Activated CD4-positive, alpha-beta T cell treated with anti-CD3 and anti-CD28 coated beads for 24 hours (primary cell): ENCODE measurements around the gene NXT1.

Experiments used
- DNase-seq, 2 donors: peaks; one replicate each; pipeline ENCODE4 v3.0.0-alpha.2; 2020; ENCODE audit warnings: low read depth in 2 of 2

NXT1 gene

DNA sequence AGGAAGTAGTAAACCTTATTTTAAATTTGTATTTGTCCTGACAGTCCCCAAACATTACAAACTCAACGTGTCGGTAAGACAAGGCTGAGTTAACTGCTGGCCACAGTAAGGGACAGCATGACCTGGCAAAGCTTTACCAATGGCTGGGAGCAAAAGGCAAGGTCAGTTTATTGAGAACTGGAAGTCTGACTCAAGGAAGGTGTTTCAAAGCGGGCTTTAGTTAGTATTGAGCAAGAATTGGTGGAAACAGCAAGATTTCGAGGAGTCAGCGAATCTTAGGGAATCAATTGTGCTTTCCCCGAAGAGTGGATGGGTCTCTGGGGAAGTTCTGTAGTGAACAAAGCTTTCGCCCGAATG is 10.5 kb downstream of the NXT1 start:
- no peak for DNase-seq

DNA sequence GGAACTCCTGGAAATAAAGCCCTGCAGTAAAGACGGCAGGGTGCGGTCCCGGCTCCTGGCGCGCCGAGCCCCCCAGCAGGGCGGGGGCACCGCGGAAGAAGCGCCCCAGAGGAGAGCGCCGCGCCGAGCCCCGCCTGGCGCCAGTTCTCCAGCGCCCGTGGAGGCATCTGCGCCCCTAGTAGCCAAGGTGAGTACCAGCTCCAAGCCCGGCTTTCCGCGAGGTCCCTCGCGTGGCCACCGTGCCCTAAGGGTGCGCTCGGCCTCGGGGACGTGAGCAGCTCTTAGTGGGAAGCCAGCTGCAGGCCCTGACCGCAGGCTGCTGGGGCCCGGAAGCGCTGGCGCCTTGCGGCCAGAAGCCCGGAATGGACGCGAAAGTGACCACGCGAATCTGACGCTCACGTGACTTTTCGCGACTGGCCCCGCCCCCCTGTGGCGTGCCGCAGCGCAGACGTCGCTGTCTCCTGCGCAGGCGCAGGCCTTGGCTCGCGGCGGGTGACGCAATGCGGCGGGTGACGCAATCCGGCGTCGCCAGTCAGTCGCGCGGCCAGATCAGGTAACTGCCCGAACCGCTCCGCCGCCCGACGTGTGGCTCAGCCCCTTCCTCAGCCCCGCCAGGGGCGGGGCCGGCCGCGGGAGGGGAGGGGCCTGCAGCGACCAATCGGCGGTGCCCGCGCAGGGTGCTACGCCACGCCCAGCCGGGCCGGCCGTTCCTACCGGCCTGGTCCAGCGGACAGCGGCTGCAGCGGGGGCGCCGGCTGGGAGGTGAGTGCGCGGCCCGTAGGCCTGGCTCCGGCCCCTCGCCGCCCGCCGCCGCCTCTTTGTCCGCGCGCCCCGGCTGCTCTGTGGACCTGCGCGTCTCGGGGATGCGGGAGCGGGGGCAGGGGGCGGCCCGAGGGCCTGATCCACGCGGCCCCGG is 11.1 kb downstream of the NXT1 start, which contains the start of gene GZF1:
GZF1 (plus strand) TSS at position 707 of the 916 bp plus-strand sequence. CDS start 2,202 bp downstream, outside the sequence.
- peak; percentile 96 to 98 for DNase-seq

DNA sequence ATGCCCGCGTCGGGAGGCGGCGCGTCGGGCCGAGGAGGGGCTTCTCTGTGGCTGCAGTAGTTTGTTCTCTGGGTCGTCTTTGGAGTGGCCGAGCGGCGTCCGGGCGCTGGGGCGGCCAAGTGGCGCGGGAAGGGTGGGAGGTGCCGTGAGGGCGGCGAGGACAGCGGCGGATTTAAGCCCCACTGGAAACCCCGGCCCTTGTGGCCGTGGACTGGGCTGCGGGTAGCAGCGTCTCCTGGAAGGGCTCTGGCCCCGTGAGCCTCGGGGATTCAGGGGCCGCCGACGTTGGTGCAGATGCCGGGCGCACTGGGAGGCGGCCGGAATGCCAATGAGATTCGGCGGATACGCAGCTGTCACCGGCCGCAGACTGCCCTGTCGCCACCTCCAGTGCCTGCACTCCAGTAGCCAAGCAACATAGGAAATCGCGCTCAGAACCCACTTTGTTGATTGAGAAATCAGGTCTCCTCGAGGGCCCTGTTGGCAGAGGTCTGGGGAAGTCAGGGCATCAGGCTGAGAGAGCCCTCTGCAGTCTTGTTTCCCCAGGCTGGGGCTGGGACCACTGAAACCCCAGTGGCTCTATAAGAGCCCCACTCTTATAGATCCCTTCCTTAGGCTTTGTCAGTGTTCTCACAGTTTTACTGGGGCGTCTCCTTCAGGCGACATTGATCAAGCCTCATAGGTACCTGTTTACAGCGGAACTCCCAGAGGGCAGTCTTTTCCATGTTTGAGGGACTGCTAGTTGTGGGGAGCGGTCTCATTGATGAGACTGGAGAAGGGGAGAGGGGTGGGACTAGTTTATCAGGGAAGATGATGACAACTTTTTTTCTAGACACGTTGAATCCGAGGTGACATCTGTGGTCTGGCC is 12.0 kb downstream of the NXT1 start:
- DNase-seq = no peak

DNA sequence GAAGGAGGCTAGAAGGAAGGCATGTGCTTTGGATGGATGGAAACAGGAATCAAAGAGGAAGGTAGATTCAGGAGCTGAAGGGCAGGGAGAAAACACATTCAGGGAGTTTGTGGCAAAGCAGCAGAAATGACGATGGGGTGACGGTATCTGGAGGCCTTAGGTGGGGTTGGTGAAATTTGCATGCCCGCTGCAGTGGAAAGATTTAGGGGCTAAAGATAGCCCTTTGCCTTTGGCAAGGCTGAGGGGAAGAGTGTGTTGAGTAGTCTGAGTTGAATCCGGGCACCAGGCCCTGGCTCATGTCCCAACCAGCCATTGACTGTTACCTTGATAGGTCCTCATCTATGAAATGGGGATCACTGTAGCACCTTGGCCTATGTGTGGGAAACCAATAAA is 12.7 kb downstream of the NXT1 start:
- DNase-seq = no peak

DNA sequence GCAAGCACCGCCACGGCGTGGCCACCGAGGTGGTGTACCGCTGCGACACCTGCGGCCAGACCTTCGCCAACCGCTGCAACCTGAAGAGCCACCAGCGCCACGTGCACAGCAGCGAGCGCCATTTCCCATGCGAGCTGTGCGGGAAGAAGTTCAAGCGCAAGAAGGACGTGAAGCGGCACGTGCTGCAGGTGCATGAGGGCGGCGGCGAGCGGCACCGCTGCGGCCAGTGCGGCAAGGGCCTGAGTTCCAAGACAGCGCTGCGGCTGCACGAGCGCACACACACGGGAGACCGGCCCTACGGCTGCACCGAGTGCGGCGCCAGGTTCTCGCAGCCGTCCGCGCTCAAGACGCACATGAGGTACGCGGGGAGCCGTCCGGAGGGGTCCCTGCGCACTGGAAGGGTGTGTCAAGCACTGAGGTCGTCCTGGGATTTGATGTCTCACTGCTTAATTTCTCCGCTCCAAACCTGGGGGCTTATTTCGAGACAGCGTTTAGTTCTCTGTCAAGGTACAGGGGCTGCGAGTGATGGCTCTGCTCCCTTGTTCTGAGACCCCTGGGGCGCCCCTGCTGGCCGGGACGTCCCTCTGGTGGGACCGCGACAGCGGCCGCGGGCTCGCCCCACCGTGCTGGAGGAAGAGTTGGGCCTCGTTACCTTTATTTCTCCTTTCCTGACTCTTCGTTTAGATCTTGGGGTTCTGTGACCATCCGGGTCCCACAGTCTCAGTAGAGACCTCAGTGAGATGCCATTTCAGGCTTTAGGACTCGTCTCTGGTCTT is 15.0 kb downstream of the NXT1 start:
- no peak for DNase-seq

DNA sequence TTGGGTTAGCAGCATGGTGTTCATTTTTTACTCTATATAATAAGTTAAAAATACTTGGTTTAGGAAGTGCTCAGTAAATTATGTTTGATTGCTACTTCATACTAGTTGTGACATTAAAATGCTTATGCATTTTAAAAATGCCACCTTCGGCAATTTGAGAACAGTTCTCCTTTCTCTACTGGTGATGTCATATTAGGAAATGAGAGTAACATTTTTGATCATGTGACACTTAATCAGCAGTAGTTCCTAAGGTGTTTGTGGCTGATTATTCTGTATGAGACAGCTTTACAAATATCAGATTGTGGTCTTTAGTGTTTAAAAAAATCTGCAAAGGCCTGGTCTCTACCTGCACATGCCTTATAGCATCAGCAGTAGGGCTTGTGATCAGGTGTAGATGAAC is 15.8 kb downstream of the NXT1 start:
- DNase-seq = no peak

DNA sequence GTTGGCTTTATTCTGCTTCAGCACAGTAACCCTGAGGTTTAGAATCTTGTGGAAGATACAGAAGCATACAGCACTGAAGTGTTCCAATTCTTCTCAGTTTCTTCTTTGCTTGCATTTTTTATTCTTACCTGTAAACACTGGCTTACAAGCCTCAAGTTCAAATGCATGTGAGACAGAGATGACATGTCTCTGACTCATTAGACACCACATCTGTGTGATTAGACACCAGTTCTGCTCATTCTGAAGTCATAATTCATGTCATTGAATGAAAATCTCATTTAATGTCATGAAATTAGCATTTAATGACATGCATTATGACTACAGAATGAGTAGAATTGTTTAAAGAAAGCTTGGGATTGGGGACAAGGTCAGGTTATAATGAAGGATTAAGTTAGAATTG is 17.2 kb downstream of the NXT1 start:
- DNase-seq = no peak

DNA sequence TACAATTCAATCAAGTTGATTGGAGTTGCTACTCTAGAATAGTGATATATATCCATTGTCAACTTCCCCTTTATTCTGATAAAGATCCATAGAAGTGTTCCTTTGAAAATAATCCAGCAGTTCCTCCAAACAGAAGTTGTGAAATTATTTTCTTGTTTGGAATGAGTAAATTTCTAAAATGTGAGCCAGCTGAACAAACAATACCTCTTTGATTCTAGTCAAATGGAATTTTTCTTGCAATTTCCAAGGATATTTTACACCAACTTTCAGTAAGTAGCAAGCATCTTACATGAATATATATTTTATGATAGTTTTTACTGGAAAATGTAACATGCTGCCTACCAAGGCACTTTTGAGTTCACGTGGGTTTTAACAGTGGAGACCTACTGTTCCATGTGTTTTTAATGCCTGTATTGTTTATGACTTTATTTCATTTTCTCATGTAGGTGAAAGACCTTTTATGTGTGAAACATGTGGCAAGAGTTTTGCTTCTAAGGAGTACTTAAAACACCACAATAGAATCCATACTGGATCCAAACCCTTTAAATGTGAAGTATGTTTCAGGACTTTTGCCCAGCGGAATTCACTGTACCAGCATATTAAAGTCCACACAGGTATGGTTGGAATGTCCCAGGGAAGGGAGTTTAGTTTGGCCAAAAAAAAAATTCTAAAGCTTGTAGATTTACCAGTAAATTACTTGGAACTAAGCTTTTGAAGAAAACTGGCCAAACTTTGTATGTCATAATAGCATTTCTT is 17.9 kb downstream of the NXT1 start:
- no peak for DNase-seq

DNA sequence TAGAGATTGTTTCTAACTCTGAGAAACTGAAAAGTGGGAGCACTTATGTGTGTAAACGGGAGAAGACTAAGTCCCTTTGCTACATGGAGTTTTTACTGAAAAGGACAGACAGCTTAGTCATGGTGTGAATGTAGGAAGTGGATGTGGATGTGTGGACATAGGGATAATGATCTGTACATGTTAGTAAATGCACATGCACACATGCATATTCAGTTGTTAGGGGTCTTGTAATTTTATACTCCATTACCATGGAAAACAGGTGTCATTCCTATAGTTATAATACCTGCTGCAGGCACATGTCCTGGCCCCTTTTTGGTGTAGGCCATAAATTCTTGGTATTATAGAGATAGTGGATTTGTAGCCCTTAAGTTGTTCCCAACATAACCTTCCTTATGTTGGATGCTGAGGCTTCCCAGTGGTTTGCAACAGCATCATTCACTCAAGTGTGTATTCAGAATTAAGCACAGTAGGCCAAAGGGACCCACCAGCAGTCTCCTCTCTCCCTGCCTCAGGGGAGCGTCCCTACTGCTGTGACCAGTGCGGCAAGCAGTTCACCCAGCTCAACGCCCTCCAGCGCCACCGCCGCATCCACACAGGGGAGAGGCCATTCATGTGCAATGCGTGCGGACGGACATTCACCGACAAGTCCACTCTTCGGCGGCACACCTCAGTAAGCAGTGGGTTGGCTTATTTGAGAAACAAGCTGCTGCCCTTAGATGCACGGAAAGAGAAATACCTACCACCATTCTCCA is 18.7 kb downstream of the NXT1 start:
- DNase-seq = no peak

DNA sequence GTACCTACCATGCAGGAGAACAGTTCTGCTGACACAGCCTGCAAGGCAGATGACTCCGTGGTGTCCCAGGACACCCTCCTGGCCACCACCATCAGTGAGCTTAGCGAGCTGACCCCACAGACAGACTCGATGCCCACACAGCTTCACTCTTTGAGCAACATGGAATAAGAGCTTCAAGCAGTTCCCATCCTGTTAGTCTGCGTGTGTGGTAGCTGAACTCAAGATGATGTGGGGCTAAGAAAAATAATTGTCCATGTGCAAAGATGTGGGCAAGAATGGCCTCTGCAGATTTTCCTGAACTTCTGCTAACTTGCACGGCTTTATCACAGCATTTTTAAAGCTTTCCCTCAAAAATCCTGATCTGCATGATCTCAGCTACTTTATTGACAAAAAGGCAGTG is 19.7 kb downstream of the NXT1 start:
- no peak for DNase-seq

DNA sequence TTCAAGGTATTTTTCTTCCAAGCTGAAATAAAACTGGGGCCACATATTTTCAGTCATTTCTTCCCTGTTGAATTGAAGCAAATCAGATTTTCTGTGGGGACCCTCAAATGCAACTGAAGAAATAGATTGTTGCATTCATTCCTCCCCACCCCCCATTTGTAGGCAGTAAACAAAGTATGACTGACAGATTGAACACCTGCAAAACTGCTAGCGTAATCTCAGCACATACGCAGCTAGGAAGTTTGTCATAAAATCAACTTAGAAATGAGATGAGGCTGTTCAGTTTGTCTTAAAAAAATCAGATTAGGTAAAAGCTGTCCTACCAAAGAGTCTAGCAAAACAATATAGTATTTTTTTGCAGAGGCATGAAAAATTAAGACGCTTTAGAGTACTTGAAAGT is 20.3 kb downstream of the NXT1 start:
- DNase-seq = no peak

DNA sequence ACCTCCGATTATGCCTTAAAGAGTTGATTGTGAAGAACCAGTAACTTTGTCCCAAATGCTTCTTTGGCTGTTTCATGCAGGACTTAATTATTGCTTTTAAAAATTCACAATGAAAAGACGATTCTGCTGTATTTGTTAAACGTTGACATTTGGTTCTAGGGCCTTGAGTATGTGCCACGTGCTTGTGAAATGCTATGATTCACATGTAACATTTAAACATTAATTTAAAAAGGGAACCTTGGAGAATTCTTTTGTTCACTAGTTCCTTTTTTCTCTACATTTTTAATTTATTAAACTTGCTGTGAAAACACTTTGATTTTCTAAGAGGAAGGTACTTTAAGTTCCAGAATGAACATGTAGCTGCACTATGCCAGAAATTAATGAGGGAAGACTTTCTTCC is 20.9 kb downstream of the NXT1 start:
- DNase-seq = no peak

DNA sequence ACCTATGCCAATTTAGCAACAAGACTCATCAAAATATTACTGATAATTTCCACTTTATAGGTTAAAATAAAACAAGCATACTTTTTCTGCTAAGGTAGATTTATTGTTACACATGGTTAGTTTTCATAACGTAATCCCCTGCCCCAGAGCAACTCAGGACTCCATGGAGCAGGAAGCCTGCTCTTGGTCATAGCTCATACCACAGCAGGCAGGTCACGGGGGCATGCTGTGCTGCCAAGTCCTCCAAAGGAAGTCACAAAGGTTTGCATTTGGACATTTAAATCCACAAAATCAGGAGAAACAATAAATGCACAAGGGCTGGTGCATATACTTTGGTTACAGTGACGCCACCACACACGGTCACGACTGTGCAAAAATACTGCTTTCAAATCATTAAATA is 23.9 kb downstream of the NXT1 start:
- DNase-seq = no peak

DNA sequence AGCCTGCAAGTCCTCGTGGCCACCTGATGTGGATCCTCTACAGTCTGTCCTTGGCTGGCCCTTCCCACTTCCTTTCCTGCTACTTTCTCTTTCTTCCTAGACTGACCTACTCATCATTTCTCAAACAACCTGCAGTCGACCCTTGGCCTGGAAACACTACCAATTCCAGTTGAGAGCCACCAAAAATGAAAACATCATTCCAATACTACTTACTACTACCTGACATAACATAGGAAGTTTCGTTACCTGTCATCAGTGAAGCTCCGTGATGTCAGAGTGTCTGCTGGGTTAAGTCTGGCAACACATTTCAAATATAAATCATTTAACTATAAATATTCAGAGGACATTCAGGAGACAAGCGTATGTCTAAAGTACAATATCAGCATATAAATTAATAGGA is 25.2 kb downstream of the NXT1 start:
- no peak for DNase-seq

DNA sequence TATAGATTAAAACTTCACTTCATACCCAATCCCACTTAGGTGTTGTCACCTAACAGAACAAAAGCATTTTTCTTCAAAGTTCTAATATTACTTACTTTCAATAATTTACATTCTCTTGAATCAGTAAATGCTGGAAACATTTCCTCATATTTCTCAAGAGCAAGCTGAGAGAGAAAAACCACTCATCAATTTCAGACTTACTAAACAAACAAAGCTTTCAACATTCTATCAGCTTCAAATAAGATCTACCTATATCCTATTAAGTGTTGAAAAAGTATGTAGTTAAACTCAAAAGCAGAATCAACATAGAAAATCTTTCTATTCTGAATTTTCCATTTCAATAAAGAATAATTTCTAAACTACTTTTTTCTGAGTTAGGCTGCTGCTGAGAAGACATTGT is 29.2 kb downstream of the NXT1 start:
- no peak for DNase-seq

DNA sequence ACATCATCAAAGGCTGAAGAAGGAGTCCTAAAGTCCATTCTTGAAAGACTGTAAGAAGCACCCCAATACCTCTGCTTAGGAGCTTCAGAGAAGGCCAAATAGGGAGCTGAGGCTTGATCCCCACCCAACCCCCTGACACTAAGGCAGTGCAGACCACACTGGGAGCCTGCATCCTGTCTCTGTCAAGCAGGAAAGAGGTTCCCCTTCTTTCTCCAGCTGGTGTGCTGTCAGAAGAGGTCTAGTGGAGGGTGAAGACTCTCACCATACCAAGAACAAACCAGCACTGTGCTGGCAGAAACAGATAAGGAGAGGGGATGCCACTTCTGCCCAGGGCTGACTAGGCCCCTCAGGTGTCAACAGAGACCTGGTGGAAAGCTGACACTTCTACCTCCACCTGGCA is 31.3 kb downstream of the NXT1 start:
- DNase-seq = no peak

DNA sequence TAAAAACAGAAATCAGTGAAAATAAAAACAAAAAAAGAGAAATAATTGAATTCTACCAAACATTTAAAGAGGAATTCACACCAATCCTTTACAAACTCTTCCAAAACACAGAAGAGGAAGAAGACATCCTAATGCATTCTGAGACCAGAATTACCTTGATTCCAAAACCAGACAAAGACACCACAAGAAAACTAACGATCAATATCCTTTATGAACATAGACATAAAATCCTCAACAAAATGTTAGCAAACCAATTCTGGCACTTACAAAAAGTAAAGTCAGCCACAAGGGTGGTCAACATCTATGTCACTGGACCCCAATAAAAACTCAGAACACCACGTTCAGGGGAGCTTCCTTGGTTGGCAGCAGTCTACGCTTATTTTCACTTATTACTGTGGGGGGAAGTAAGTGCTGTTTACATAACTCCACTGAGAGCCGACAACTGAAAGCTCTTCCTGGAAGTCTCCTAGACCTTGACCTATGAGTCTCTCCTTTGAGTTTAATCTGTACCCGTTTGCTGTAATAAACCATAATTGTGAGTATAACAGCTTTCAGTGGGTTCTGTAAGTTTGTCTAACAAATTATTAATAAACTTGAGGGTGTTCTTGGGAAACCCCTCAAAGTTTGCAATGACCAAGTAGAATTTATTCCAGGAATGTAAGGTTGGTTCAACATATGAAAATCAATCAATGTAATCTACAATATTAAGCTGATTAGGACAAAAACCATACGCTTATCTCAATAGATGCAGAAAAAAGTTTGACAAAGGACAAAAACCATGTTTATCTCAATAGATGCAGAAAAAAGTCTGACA is 35.9 kb downstream of the NXT1 start:
- DNase-seq = no peak

DNA sequence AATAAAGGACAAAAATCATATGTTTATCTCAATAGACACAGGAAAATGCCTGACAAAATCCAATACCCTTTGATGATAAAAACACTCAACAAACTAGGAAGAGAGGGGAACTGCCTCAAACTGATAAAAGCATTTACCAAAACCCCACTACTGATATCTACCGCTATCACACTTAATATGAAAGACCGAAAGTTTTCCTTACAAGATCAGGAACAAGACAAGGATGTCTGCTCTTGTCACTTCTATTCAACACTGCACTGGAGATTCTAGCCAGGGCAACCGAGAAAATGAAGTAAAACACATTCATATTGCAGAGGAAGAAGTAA is 36.5 kb downstream of the NXT1 start:
- no peak for DNase-seq

DNA sequence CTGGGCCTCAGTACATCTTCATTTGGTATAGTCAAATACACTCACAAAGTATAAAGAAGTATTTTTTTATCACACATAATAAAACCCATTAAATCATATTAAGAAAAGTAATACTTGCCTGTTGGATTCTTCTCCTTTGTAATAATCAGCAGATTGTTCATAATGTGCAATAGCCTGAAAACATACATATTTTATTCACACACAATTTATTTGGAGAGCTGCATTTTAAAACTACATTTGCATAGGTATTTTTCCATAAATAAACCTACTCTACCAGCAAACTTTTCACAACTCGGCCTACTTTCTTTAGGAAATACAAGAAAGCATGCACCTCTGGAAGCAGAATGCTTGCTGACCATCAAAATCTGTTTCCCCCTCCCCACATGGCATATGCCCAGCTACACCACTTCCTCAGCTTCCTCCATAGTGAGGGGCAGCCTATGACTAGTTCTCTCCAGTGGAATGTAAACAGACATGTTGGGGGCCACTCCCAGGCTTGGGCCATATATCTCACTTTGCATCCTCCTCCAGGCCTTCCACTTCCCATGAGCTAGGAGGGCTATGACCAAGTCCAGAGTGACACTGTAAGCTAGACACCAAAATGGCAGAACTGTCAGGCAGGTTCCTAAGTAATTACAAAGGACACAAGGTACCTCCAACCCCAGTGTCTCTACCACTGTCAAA is 39.6 kb downstream of the NXT1 start:
- DNase-seq = no peak
